Suppressor macrophage treated with lipopolysaccharide for 4 hours (primary cell): ENCODE data around the gene PER2.

Experiments used
- DNase-seq: peaks from one replicate; pipeline ENCODE4 v3.0.0-alpha.2; 2020

PER2 gene

GRCh38 chr2:238225121-238225520 is 63.3 kb downstream of the PER2 start:
- DNase-seq: no peak

- no peak for DNase-seq
Observed at GRCh38 chr2:238224356-238225035, 63.9 kb downstream of the PER2 start.

- no peak for DNase-seq
Observed at GRCh38 chr2:238220892-238221521, 67.4 kb downstream of the PER2 start.

- no peak for DNase-seq
Observed at GRCh38 chr2:238220274-238220891, 68.0 kb downstream of the PER2 start.

GRCh38 chr2:238216651-238217184 is 71.7 kb downstream of the PER2 start:
- no peak for DNase-seq

GRCh38 chr2:238207006-238207405 is 81.4 kb downstream of the PER2 start:
- no peak for DNase-seq

GRCh38 chr2:238203973-238204683 is 84.3 kb downstream of the PER2 start:
- no peak for DNase-seq

GRCh38 chr2:238203094-238203972 is 85.1 kb downstream of the PER2 start, which contains the start of gene ILKAP:
Gene ILKAP, minus strand, starts transcription at chr2:238203695. Its CDS starts 142 bp downstream, at chr2:238203553.
- DNase-seq: peak; percentile 97

GRCh38 chr2:238202326-238203093 is 85.9 kb downstream of the PER2 start:
- DNase-seq: no peak
